Ammon's horn (tissue), 1 donor: Measurements from ENCODE around the gene LSM7.
"Not testable (repeated sequence)": the region's sequence is repeated elsewhere in the genome, so short reads cannot be mapped to it uniquely, and the experiment has no call there.

Experiments used
- DNase-seq: peaks from one replicate; pipeline ENCODE4 v3.0.0-alpha.2; 2016; ENCODE audit warnings: low spot score

LSM7 gene

GRCh38 chr19:2355168-2356035 lies 27.0 kb upstream of the LSM7 start:
- no peak for DNase-seq

GRCh38 chr19:2354670-2355069 lies 26.3 kb upstream of the LSM7 start:
- no peak for DNase-seq

- DNase-seq, result no peak
These were observed 25.7 kb upstream of the LSM7 start for GRCh38 chr19:2353887-2354592.

DNA sequence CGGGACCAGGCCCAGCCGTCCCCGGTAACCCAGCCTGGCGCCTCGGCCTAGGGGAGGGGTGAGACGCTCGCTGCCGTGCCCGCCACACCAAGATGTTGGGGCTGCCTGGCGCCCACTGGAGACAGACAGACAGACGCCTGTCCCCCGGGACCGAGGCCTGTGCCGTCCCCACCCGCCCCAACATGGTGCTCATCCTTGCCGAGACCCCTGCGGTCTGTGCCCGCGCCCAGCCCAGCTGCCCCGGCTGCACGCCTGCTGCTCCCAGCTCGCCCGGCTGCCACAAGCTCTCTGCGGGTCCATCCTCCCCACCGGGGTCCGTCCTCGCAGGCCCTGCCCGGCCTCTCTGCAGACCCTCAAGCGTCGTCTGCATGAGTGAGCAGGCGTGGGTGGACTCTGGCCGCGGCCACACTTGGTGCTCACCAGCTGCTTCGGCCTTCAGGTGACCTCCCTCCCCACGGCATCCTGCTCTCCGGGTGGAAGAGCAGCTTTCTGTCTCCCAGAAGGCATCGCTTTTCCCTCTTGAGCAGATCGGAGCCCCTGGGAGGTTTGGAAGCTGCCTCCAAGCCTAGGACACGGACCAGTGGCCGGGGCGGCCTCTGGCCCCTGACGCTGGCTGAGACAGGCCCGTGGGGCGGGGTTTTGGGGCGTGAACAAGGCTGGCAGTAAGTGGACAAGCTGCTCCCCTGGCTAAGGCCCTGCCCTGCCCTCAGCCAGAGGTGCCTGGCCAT lies 24.9 kb upstream of the LSM7 start:
- no peak for DNase-seq

- DNase-seq, result no peak
These were observed 23.7 kb upstream of the LSM7 start for GRCh38 chr19:2352121-2352520.

- DNase-seq, result no peak
These were observed 23.2 kb upstream of the LSM7 start for GRCh38 chr19:2351591-2351990.

DNA sequence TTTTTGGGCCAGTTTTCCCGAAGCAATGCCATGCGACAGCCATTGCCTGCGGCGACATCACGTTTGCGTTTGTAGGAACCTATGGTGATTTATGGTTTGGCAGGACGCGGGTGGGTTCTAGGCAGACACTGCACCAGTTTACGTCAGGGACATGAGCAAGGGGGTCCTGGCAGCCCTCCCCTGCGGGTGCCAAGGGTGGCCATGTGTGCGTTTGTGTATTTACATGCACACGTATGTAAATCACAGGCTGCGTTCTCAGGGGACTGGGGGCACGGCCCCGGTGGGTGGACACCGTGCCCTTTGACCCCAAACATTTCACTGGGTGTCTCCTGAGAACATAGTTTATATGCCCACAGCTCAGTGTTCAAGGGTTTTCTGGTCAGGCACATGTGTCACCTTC lies 22.3 kb upstream of the LSM7 start:
- DNase-seq, result no peak

GRCh38 chr19:2349818-2350217 lies 21.4 kb upstream of the LSM7 start:
- not testable (repeated sequence) for DNase-seq

- DNase-seq, result no peak
These were observed 17.6 kb upstream of the LSM7 start for GRCh38 chr19:2345794-2346663.

GRCh38 chr19:2345076-2345475 lies 16.7 kb upstream of the LSM7 start:
- DNase-seq, result no peak

DNA sequence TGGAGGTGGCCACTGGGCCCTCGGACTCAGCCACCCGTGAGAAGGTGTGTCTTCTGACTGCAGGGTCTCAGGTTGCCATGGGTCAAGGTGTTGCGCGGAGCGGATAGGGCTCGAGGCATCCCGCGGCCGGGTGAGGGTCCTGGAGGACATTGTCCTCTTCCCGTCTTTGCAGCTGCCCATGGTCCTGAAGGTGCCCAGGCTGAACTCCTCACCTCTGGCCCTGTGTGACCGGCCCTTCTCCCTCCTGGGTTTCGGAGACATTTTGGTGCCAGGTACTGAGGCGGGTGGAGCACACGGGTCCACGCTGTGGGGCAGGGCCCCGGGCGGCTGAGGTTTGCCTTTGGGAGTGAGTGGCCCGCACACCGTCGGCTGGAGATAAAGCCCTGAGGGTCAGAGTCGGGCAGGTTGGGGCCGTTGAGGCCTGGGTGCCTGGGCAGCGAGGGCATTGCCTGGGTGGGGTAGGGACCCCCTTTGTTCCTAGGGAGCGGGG lies 16.0 kb upstream of the LSM7 start:
- DNase-seq, result no peak

- no peak for DNase-seq
These were observed 15.1 kb upstream of the LSM7 start for GRCh38 chr19:2343289-2343982.

GRCh38 chr19:2342656-2343288 lies 14.4 kb upstream of the LSM7 start:
- no peak for DNase-seq

DNA sequence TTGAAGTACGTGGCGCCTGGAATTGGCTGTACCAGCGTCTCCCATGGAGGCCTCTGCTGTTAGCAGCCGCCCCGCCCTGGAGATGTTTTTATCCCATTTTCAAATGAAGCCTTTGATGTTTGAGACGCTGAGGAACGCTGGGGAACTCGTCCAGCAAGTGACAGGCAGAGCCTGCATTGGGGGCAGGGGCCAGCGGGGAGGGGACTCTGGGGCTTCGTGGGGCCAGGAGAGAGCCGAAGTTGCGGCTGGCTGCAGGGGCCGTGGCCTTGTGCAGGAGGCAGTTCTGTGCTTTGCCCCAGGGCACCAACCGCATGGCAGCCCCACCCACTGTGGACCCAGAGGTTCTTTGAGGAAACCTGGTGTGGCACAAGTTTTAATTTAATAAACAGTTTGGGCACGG lies 13.6 kb upstream of the LSM7 start:
- no peak for DNase-seq

- DNase-seq, result no peak
These were observed 12.9 kb upstream of the LSM7 start for GRCh38 chr19:2341244-2341751.

- no peak for DNase-seq
These were observed 12.3 kb upstream of the LSM7 start for GRCh38 chr19:2340496-2341243.

DNA sequence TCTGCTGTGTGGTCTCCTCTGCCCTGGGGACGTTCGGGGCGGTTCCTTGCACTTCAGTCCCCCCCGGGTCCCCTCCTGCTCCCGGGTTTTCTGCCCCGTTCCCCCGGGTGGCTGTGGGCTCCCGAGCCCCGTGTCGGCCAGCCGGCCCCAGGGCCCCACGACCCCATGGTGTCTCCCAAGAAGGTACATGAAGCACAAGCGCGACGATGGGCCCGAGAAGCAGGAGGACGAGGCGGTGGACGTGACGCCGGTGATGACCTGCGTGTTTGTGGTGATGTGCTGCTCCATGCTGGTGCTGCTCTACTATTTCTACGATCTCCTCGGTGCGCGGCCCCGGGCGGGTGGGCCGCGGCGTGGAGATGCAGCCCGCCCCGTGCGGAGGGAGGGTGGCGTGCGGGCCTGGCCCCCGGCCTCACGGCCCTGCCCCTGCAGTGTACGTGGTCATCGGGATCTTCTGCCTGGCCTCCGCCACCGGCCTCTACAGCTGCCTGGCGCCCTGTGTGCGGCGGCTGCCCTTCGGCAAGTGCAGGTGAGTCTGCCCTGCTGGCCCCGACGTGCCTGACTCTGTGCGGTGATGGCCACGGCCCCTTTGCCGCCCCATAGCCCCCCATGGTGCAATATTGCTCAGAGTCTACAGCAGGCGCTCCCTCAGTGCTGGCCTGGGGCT lies 11.4 kb upstream of the LSM7 start:
- no peak for DNase-seq

- no peak for DNase-seq
These were observed 10.6 kb upstream of the LSM7 start for GRCh38 chr19:2338751-2339643.
